T-helper 22 cell (primary cell): ENCODE data around the gene CDK14.

Source experiments
- DNase-seq: peaks from one replicate; pipeline ENCODE4 v3.0.0-alpha.2; 2020; ENCODE audit warnings: low read depth

Gene CDK14

GRCh38 chr7:90955641-90956207, 359.6 kb downstream of the CDK14 start:
- DNase-seq: no peak

GRCh38 chr7:90957883-90958282, 361.8 kb downstream of the CDK14 start:
- DNase-seq: no peak

- DNase-seq: no peak
These were observed 362.5 kb downstream of the CDK14 start for GRCh38 chr7:90958647-90959046.

GRCh38 chr7:90961037-90961725, 365.1 kb downstream of the CDK14 start:
- DNase-seq: no peak

GRCh38 chr7:90965211-90965610, 369.1 kb downstream of the CDK14 start:
- no peak for DNase-seq

- no peak for DNase-seq
These were observed 370.2 kb downstream of the CDK14 start for GRCh38 chr7:90966346-90966745.

GRCh38 chr7:90968871-90969270, 372.8 kb downstream of the CDK14 start:
- no peak for DNase-seq

GRCh38 chr7:90972906-90973550, 376.9 kb downstream of the CDK14 start:
- DNase-seq: no peak

- DNase-seq: no peak
These were observed 380.9 kb downstream of the CDK14 start for GRCh38 chr7:90977056-90977455.

- no peak for DNase-seq
These were observed 384.4 kb downstream of the CDK14 start for GRCh38 chr7:90980545-90980944.

- DNase-seq: no peak
These were observed 386.1 kb downstream of the CDK14 start for GRCh38 chr7:90982228-90982627.

- no peak for DNase-seq
These were observed 388.6 kb downstream of the CDK14 start for GRCh38 chr7:90984692-90985091.

- DNase-seq: no peak
These were observed 392.4 kb downstream of the CDK14 start for GRCh38 chr7:90988516-90988915.

- no peak for DNase-seq
These were observed 393.1 kb downstream of the CDK14 start for GRCh38 chr7:90988996-90989765.

GRCh38 chr7:90994121-90994520, 398.0 kb downstream of the CDK14 start:
- DNase-seq: no peak

- DNase-seq: no peak
These were observed 398.5 kb downstream of the CDK14 start for GRCh38 chr7:90994601-90995000.

- no peak for DNase-seq
These were observed 399.9 kb downstream of the CDK14 start for GRCh38 chr7:90995996-90996395.

- DNase-seq: no peak
These were observed 404.2 kb downstream of the CDK14 start for GRCh38 chr7:90999989-91000979.

GRCh38 chr7:91005024-91005423, 408.9 kb downstream of the CDK14 start:
- DNase-seq: no peak

GRCh38 chr7:91005841-91006240, 409.7 kb downstream of the CDK14 start:
- no peak for DNase-seq

GRCh38 chr7:91007371-91007770, 411.2 kb downstream of the CDK14 start:
- DNase-seq: no peak

- DNase-seq: no peak
These were observed 417.0 kb downstream of the CDK14 start for GRCh38 chr7:91013078-91013477.
